GM12875 (cell line): ENCODE measurements around the gene NR6A1.
A peak's percentile ranks its signal among the peaks of the same experiment; 100 is the strongest.

Source experiments
- H3K4me3 ChIP-seq: one replicate; pipeline ENCODE4 v1.5.1; 2011; ENCODE audit warnings: low read depth, low read length, control low read depth
- CTCF ChIP-seq: IDR thresholded peaks from 2 replicates; pipeline ENCODE4 v1.5.1; 2011; ENCODE audit warnings: low read depth, mild to moderate bottlenecking, control low read depth, inconsistent platforms, low read length, moderate library complexity, borderline replicate concordance; ENCODE audit not compliant: insufficient read depth

Gene NR6A1

GRCh38 chr9:124664143-124664542 lies 107.0 kb downstream of the NR6A1 start:
- no peak overlapping the region for H3K4me3 ChIP-seq
- no peak for TF ChIP-seq CTCF

GRCh38 chr9:124663046-124663961 lies 107.8 kb downstream of the NR6A1 start:
- TF ChIP-seq CTCF = no peak
- H3K4me3 ChIP-seq = no peak overlapping the region

DNA sequence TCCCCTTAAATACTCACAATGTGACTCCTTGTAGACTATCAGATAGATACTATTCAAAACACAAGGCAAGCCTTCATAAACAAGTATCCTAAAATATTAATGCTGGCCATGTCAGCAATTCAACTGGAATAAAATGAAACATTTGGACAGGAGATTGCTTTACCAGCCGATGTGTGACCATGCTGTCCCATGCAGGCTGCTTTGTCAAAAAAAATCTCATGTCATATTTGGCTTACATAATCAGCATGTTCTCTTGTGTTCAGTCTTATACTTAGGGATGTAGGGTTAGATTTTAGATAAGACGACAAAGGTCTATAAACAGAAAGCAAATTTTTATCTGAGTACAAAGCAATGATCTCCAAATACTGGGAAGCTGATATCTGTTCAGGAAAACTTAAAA lies 108.5 kb downstream of the NR6A1 start:
- H3K4me3 ChIP-seq = no peak overlapping the region
- TF ChIP-seq CTCF = no peak

DNA sequence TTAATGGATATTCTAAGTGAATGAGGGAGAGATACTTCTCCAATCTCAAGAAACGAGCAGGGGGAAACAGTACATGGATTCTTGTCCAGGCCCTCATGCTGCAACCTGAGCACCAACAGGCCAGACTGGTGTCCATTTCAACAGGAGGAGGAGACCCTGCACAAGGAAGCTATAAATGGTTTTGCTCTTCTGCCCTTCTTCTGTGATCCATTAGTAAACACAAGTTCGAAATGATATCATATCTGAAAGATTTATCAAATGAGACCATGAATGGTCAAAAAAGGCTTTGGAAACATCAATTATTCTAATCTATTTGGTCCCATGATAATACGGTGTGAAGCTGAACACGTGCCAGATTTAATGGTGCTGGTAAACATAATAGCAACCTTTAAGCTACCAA lies 109.8 kb downstream of the NR6A1 start:
- no peak overlapping the region for H3K4me3 ChIP-seq
- no peak for TF ChIP-seq CTCF

- H3K4me3 ChIP-seq = peak overlapping the region; percentile 50
- TF ChIP-seq CTCF = no peak
These were observed 110.7 kb downstream of the NR6A1 start for GRCh38 chr9:124660341-124660801.

DNA sequence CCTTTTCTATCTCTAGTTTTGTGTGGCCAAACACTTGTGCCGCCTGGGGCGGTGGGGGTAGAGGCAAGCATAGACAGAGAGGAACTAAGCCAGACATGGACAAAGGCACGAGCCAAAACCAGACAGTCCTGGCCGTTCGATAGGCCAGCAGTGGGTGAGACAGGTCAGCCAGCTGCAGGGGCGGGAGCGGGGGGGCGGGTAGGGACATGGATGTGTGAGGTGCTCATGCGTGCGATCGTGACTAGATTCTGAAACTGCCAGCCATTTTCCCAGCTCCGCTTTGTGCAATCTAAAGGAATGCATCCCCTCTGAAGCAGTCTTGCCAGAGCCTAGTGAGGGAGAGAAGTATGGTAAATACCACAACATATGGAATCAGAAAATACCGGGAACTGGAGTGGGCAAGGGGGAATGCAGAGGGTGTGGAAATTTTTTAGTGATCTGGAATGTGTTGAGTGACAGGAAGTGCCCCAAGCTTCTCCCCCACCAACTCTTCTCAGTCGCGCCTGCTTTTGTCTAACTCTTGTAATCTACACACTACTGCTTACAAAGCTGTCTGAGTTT lies 111.9 kb downstream of the NR6A1 start:
- peak overlapping the region; percentile 50 for H3K4me3 ChIP-seq
- TF ChIP-seq CTCF = no peak
